Neural cell (in vitro differentiated cells): ENCODE measurements around the gene LMCD1. TPM values are rescaled to one million over a fixed set of nuclear protein-coding genes. Genes with fewer than 3 reads are reported as not detected.

Experiments
- H2AFZ ChIP-seq: fragments of 200-600, 300-800 bp; sonication (generic), shearing (Covaris generic); 2 replicates; pipeline ENCODE4 v1.6.0; 2014; ENCODE audit warnings: low read depth, mild to moderate bottlenecking, antibody characterized with exemption, low read length, moderate library complexity
- H3F3A ChIP-seq: fragments of 200-600 bp; shearing (Covaris generic); 2 replicates; pipeline ENCODE4 v1.6.1; 2016; ENCODE audit warnings: mild to moderate bottlenecking, moderate library complexity, mixed read lengths, antibody characterized with exemption, low read length; ENCODE audit not compliant: insufficient read depth, poor library complexity, severe bottlenecking
- H3K27ac ChIP-seq: fragments of 200-600, 300-800 bp; sonication (generic), shearing (Covaris generic); 2 replicates; pipeline ENCODE4 v1.5.1; 2014; ENCODE audit warnings: mild to moderate bottlenecking, low read length, moderate library complexity
- H3K27me3 ChIP-seq: fragments of 300-800, 200-600 bp; sonication (generic), shearing (Covaris generic); 2 replicates; pipeline ENCODE4 v1.6.0; 2014; ENCODE audit warnings: mild to moderate bottlenecking, low read depth, low read length, moderate library complexity; ENCODE audit not compliant: insufficient read depth
- H3K36me3 ChIP-seq: fragments of 300-800, 200-600 bp; sonication (generic), shearing (Covaris generic); 2 replicates; pipeline ENCODE4 v1.5.1; 2014; ENCODE audit warnings: mild to moderate bottlenecking, antibody characterized with exemption, low read length, moderate library complexity; ENCODE audit not compliant: insufficient read depth
- H3K4me2 ChIP-seq: fragments of 300-800, 200-600 bp; sonication (generic), shearing (Covaris generic); 2 replicates; pipeline ENCODE4 v1.6.0; 2014; ENCODE audit warnings: mild to moderate bottlenecking, low read length
- H3K4me3 ChIP-seq: fragments of 300-800, 200-600 bp; sonication (generic), shearing (Covaris generic); 2 replicates; pipeline ENCODE4 v1.5.1; 2014; ENCODE audit warnings: mild to moderate bottlenecking, low read length, moderate library complexity
- H3K79me2 ChIP-seq: fragments of 200-600 bp; shearing (Covaris generic); replicated peaks from 2 replicates; pipeline ENCODE4 v1.6.0; 2014; ENCODE audit warnings: mild to moderate bottlenecking, low read length, moderate library complexity; ENCODE audit not compliant: insufficient read depth
- H3K9ac ChIP-seq: fragments of 300-800, 200-600 bp; sonication (generic), shearing (Covaris generic); 2 replicates; pipeline ENCODE4 v1.6.1; 2016; ENCODE audit warnings: mild to moderate bottlenecking, low read length, mixed read lengths
- H3K9me2 ChIP-seq: fragments of 200-600 bp; shearing (Covaris generic); 2 replicates; pipeline ENCODE4 v1.6.1; 2016; ENCODE audit warnings: mild to moderate bottlenecking, low read length, mixed read lengths; ENCODE audit not compliant: insufficient read depth
- H3K9me3 ChIP-seq: fragments of 200-600, 300-800 bp; sonication (generic), shearing (Covaris generic); 2 replicates; pipeline ENCODE4 v1.6.1; 2016; ENCODE audit warnings: mild to moderate bottlenecking, mixed run types, low read length, moderate library complexity, mixed read lengths
- H4K20me1 ChIP-seq: fragments of 200-600 bp; shearing (Covaris generic); 2 replicates; pipeline ENCODE4 v1.6.1; 2016; ENCODE audit warnings: mild to moderate bottlenecking, mixed run types; ENCODE audit not compliant: insufficient read depth
- EP300 ChIP-seq: fragments of 450-650 bp; conservative IDR thresholded peaks from 2 replicates; pipeline ENCODE4 v1.6.1; 2014; ENCODE audit warnings: antibody characterized with exemption, mild to moderate bottlenecking, moderate library complexity; ENCODE audit not compliant: poor library complexity, severe bottlenecking
- EZH2 ChIP-seq: fragments of 200-600, 300-800 bp; shearing (Covaris generic), sonication (generic); IDR thresholded peaks from 2 replicates; pipeline ENCODE4 v1.6.1; 2014; ENCODE audit warnings: antibody characterized with exemption, low read length, borderline replicate concordance, mild to moderate bottlenecking; ENCODE audit not compliant: insufficient read depth, poor library complexity, severe bottlenecking
- MXI1 ChIP-seq: fragments of 450-650 bp; conservative IDR thresholded peaks from 2 replicates; pipeline ENCODE4 v1.6.1; 2014; ENCODE audit warnings: antibody characterized with exemption, mild to moderate bottlenecking; ENCODE audit not compliant: poor library complexity, severe bottlenecking
- POLR2AphosphoS5 ChIP-seq: IDR thresholded peaks from 2 replicates; pipeline ENCODE4 v1.6.1; 2012
- RAD21 ChIP-seq: fragments of 450-650 bp; conservative IDR thresholded peaks from 2 replicates; pipeline ENCODE4 v1.6.1; 2014; ENCODE audit warnings: antibody characterized with exemption, mild to moderate bottlenecking, moderate library complexity
- SMC3 ChIP-seq: fragments of 450-650 bp; conservative IDR thresholded peaks from 2 replicates; pipeline ENCODE4 v1.6.1; 2014; ENCODE audit warnings: antibody characterized with exemption, mild to moderate bottlenecking, moderate library complexity; ENCODE audit not compliant: poor library complexity
- TAF1 ChIP-seq: IDR thresholded peaks from 2 replicates; pipeline ENCODE4 v1.6.1; 2012; ENCODE audit warnings: low read depth
- polyA plus RNA-seq: library from polyadenylated mRNA; depleted of rRNA; stranded (reverse); fragments of >200 nt; gene quantifications from 2 replicates; pipeline ENCODE4 v1.2.3, GENCODE V29; 2014
- TF ChIP-seq, protein P1 (sequence below): fragments of 450-650 bp; IDR thresholded peaks from 2 replicates; pipeline ENCODE4 v1.5.1; 2014; ENCODE audit warnings: antibody characterized with exemption, mild to moderate bottlenecking, moderate library complexity; ENCODE audit not compliant: poor library complexity, severe bottlenecking
- TF ChIP-seq, protein P2 (sequence below): IDR thresholded peaks from 2 replicates; pipeline ENCODE4 v1.6.1; 2012; ENCODE audit warnings: borderline replicate concordance

The LMCD1 gene
- polyA plus RNA-seq, 1 donor from 2014 or later: 3.5 TPM

DNA sequence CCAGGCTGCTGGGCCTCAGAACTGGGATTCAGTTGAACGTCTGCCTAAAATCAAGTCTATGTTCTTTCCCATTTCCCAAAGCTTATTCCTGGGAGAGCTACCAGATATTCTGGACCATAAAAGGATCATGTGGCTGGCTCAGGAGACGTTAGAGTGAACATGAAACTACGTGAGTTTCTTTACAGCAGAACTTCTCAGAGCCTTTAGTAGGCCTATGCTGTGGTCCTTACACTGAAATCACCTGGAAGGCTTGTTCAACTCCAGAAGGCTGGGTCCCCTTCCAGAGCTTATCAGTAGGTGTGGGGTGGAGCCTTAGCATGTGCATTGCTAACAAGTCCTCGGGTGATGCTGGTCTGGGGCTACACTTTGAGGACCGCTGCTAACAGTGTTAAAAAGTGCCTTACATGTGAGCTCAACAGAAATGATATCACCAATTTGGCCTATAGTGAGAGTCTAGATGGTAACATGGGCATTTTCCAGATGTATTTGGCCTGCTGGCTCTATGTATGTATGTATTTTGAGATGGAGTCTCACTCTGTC, 50.7 kb downstream of the LMCD1 start:
- Histone ChIP-seq H3K9me2 (no peaks in the 10 kb centered on the region), H2AFZ (no peak overlapping the region), H3K9ac (no peak overlapping the region), H4K20me1 (no peaks in the 10 kb centered on the region), H3K27ac (no peak overlapping the region), H3K79me2 (no peaks in the 10 kb centered on the region), H3K9me3 (no peaks in the 10 kb centered on the region), H3K4me2 (no peak overlapping the region), H3K27me3 (no peaks in the 10 kb centered on the region), H3K36me3 (no peaks in the 10 kb centered on the region), H3F3A (no peaks in the 10 kb centered on the region), H3K4me3 (no peak overlapping the region)
- TF ChIP-seq, protein P1, sequence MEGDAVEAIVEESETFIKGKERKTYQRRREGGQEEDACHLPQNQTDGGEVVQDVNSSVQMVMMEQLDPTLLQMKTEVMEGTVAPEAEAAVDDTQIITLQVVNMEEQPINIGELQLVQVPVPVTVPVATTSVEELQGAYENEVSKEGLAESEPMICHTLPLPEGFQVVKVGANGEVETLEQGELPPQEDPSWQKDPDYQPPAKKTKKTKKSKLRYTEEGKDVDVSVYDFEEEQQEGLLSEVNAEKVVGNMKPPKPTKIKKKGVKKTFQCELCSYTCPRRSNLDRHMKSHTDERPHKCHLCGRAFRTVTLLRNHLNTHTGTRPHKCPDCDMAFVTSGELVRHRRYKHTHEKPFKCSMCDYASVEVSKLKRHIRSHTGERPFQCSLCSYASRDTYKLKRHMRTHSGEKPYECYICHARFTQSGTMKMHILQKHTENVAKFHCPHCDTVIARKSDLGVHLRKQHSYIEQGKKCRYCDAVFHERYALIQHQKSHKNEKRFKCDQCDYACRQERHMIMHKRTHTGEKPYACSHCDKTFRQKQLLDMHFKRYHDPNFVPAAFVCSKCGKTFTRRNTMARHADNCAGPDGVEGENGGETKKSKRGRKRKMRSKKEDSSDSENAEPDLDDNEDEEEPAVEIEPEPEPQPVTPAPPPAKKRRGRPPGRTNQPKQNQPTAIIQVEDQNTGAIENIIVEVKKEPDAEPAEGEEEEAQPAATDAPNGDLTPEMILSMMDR: no peak
- TF ChIP-seq RAD21 (no peak), TAF1 (no peak), SMC3 (no peak), EZH2 (no peak), POLR2AphosphoS5 (no peak), MXI1 (no peak), EP300 (no peak)
- TF ChIP-seq, protein P2, sequence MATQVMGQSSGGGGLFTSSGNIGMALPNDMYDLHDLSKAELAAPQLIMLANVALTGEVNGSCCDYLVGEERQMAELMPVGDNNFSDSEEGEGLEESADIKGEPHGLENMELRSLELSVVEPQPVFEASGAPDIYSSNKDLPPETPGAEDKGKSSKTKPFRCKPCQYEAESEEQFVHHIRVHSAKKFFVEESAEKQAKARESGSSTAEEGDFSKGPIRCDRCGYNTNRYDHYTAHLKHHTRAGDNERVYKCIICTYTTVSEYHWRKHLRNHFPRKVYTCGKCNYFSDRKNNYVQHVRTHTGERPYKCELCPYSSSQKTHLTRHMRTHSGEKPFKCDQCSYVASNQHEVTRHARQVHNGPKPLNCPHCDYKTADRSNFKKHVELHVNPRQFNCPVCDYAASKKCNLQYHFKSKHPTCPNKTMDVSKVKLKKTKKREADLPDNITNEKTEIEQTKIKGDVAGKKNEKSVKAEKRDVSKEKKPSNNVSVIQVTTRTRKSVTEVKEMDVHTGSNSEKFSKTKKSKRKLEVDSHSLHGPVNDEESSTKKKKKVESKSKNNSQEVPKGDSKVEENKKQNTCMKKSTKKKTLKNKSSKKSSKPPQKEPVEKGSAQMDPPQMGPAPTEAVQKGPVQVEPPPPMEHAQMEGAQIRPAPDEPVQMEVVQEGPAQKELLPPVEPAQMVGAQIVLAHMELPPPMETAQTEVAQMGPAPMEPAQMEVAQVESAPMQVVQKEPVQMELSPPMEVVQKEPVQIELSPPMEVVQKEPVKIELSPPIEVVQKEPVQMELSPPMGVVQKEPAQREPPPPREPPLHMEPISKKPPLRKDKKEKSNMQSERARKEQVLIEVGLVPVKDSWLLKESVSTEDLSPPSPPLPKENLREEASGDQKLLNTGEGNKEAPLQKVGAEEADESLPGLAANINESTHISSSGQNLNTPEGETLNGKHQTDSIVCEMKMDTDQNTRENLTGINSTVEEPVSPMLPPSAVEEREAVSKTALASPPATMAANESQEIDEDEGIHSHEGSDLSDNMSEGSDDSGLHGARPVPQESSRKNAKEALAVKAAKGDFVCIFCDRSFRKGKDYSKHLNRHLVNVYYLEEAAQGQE: no peak

DNA sequence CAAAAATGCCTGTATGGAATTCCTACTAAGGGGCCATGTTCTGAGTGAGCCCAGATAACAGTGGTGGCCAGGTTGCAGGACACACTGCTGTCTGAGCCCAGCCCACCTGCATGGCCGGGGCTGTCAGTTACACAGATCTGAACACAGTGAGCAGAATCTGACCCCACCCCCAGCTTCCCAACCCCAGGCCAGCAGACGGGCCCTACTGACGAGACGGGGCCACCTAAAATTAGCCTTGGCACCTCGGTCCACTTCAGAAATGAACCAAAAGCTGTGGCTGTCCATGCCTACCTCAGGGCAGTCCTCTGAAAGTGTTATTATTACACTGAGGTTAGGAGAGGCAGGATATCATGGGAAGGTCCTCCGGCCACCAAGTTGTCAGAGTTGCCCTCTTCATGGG, 51.8 kb downstream of the LMCD1 start:
- no peak for TF ChIP-seq EZH2
- TF ChIP-seq EP300: no peak
- TF ChIP-seq, protein P1: no peak
- TF ChIP-seq RAD21: no peak
- no peak for TF ChIP-seq TAF1
- TF ChIP-seq POLR2AphosphoS5: no peak
- TF ChIP-seq, protein P2: no peak
- TF ChIP-seq MXI1: no peak
- no peak for TF ChIP-seq SMC3
- H3K79me2 ChIP-seq: no peaks in the 10 kb centered on the region

More for the DNA sequence above, 51.8 kb downstream of the LMCD1 start:
- Histone ChIP-seq H3K4me2 (no peak overlapping the region), H3K27me3 (no peaks in the 10 kb centered on the region), H3K9ac (no peak overlapping the region), H3K36me3 (no peaks in the 10 kb centered on the region), H3K9me2 (no peaks in the 10 kb centered on the region), H3K27ac (no peak overlapping the region), H4K20me1 (no peaks in the 10 kb centered on the region), H3K9me3 (no peaks in the 10 kb centered on the region), H2AFZ (no peak overlapping the region), H3F3A (no peaks in the 10 kb centered on the region), H3K4me3 (no peak overlapping the region)
